Smooth muscle cell (in vitro differentiated cells): ENCODE results near the gene MEGF11. TPM values are rescaled to one million over a fixed set of nuclear protein-coding genes. Genes with fewer than 3 reads are reported as not detected.

Experiments
- DNase-seq: peaks from one replicate; lab custom pipeline; 2025; ENCODE audit not compliant: unreplicated experiment; lab: John Stamatoyannopoulos, UW
- H2AFZ ChIP-seq: fragments of 200-600 bp; sonication (generic); 2 replicates; pipeline ENCODE4 v1.6.0; 2016; ENCODE audit warnings: antibody characterized with exemption, low read depth, mild to moderate bottlenecking
- H3F3A ChIP-seq: fragments of 200-600 bp; sonication (generic); 2 replicates; pipeline ENCODE4 v1.6.0; 2017; ENCODE audit warnings: antibody characterized with exemption, low read depth
- H3K27ac ChIP-seq: fragments of 200-600 bp; sonication (generic); 2 replicates; pipeline ENCODE4 v1.5.1; 2016; ENCODE audit warnings: low read depth, mild to moderate bottlenecking
- H3K27me3 ChIP-seq: fragments of 200-600 bp; sonication (generic); 2 replicates; pipeline ENCODE4 v1.6.1; 2016; ENCODE audit warnings: low read depth, mild to moderate bottlenecking
- H3K36me3 ChIP-seq: fragments of 200-600 bp; sonication (generic); 2 replicates; pipeline ENCODE4 v1.5.1; 2016; ENCODE audit warnings: low read depth
- H3K4me1 ChIP-seq: fragments of 200-600 bp; sonication (generic); 2 replicates; pipeline ENCODE4 v1.5.1; 2016; ENCODE audit warnings: low read depth
- H3K4me2 ChIP-seq: fragments of 200-600 bp; sonication (generic); 2 replicates; pipeline ENCODE4 v1.6.0; 2016; ENCODE audit warnings: mild to moderate bottlenecking
- H3K4me3 ChIP-seq: fragments of 200-600 bp; sonication (generic); 2 replicates; pipeline ENCODE4 v1.5.1; 2016; ENCODE audit warnings: mild to moderate bottlenecking
- H3K79me2 ChIP-seq: fragments of 200-600 bp; sonication (generic); 2 replicates; pipeline ENCODE4 v1.6.0; 2016; ENCODE audit warnings: low read depth, mild to moderate bottlenecking
- H3K9ac ChIP-seq: fragments of 200-600 bp; sonication (generic); 2 replicates; pipeline ENCODE4 v1.6.0; 2016; ENCODE audit warnings: low read depth
- H3K9me3 ChIP-seq: fragments of 200-600 bp; sonication (generic); replicated peaks from 2 replicates; pipeline ENCODE4 v1.5.1; 2016; ENCODE audit warnings: low read depth
- H4K20me1 ChIP-seq: fragments of 200-600 bp; sonication (generic); 2 replicates; pipeline ENCODE4 v1.6.0; 2016; ENCODE audit warnings: low read depth
- CTCF ChIP-seq: fragments of 200-600 bp; sonication (generic); IDR thresholded peaks from 2 replicates; pipeline ENCODE4 v1.5.1; 2017; ENCODE audit warnings: borderline replicate concordance, mild to moderate bottlenecking, antibody characterized with exemption; ENCODE audit not compliant: insufficient read depth, poor library complexity, severe bottlenecking
- WGBS: methylation state at CpG from one replicate; pipeline ENCODE4 v1.1.7; 2016; ENCODE audit warnings: low lambda C conversion rate; 5-methylcytosine and 5-hydroxymethylcytosine counted together
- polyA plus RNA-seq: library from polyadenylated mRNA; unstranded; fragments of >200 nt; fragmentation: Nextera tagmentation; extraction: Ambion mirVana; gene quantifications from 2 replicates; pipeline ENCODE4 v1.2.1, GENCODE V29; 2016
- total RNA-seq: library from RNA; depleted of rRNA; stranded (reverse); fragments of >200 nt; gene quantifications from 2 replicates; pipeline ENCODE4 v1.2.3, GENCODE V29; 2014

MEGF11 gene
- total and polyA plus RNA-seq, 2 experiments from 2014 or later: 0.08 TPM; not detected in 1

GRCh38 chr15:66024116-66024515 is 229.4 kb downstream of the MEGF11 start:
- H4K20me1 ChIP-seq: no peaks in the 10 kb centered on the region
- H3K79me2 ChIP-seq: no peaks in the 10 kb centered on the region
- no peak overlapping the region for H3K4me3 ChIP-seq
- no peaks in the 10 kb centered on the region for H3F3A ChIP-seq
- H2AFZ ChIP-seq: no peak overlapping the region
- H3K27me3 ChIP-seq: peaks cover 10% of the 10 kb centered on the region
- H3K9ac ChIP-seq: no peak overlapping the region
- H3K4me1 ChIP-seq: peaks cover 11% of the 10 kb centered on the region
- no peaks in the 10 kb centered on the region for H3K9me3 ChIP-seq
- H3K27ac ChIP-seq: no peak overlapping the region
- H3K4me2 ChIP-seq: no peak overlapping the region
- no peak for TF ChIP-seq CTCF
- 99% methylated on average over 4 of the region's 4 CpGs for WGBS
- no peaks in the 10 kb centered on the region for H3K36me3 ChIP-seq
- no peak for DNase-seq

GRCh38 chr15:66023311-66023972 is 230.1 kb downstream of the MEGF11 start:
- DNase-seq: no peak
- no peaks in the 10 kb centered on the region for H3K79me2 ChIP-seq
- H4K20me1 ChIP-seq: no peaks in the 10 kb centered on the region
- H3K4me3 ChIP-seq: no peak overlapping the region
- no peak overlapping the region for H3K9ac ChIP-seq
- no peak for TF ChIP-seq CTCF
- H3F3A ChIP-seq: no peaks in the 10 kb centered on the region
- H2AFZ ChIP-seq: no peak overlapping the region
- no peaks in the 10 kb centered on the region for H3K9me3 ChIP-seq
- 81% methylated on average over 6 of the region's 6 CpGs for WGBS
- peaks cover 10% of the 10 kb centered on the region for H3K27me3 ChIP-seq
- H3K4me1 ChIP-seq: peaks cover 11% of the 10 kb centered on the region
- H3K27ac ChIP-seq: no peak overlapping the region
- no peaks in the 10 kb centered on the region for H3K36me3 ChIP-seq
- no peak overlapping the region for H3K4me2 ChIP-seq

- DNase-seq: no peak
- H3F3A ChIP-seq: no peaks in the 10 kb centered on the region
- no peaks in the 10 kb centered on the region for H3K9me3 ChIP-seq
- H3K4me1 ChIP-seq: peaks cover 11% of the 10 kb centered on the region
- no peaks in the 10 kb centered on the region for H4K20me1 ChIP-seq
- no peak overlapping the region for H3K27ac ChIP-seq
- no peak overlapping the region for H3K9ac ChIP-seq
- TF ChIP-seq CTCF: no peak
- 83% methylated on average over 3 of the region's 3 CpGs for WGBS
- no peaks in the 10 kb centered on the region for H3K36me3 ChIP-seq
- no peak overlapping the region for H3K4me2 ChIP-seq
- peaks cover 10% of the 10 kb centered on the region for H3K27me3 ChIP-seq
- no peak overlapping the region for H2AFZ ChIP-seq
- H3K4me3 ChIP-seq: no peak overlapping the region
- H3K79me2 ChIP-seq: no peaks in the 10 kb centered on the region
These were observed 231.4 kb downstream of the MEGF11 start for GRCh38 chr15:66022163-66022525.
